Fibroblast of lung (primary cell): ENCODE measurements around the gene SMAD5.

Experiments used
- EZH2 ChIP-seq: IDR thresholded peaks from 2 replicates; pipeline ENCODE4 v1.5.1; 2012; ENCODE audit warnings: low read length, control low read depth, mild to moderate bottlenecking; ENCODE audit errors: missing control alignments
- TF ChIP-seq, protein P1 (sequence below), 2 donors: IDR thresholded peaks in 1 of 2; conservative IDR thresholded peaks in 1 of 2; 1 replicate in 1 of 2; 2 replicates in 1 of 2; pipeline ENCODE4 v1.5.1; 2011 to 2012; ENCODE audit warnings: low read length in 2 of 2, control low read depth in 1 of 2, inconsistent platforms in 1 of 2, low read depth in 1 of 2, mild to moderate bottlenecking in 1 of 2

DNA sequence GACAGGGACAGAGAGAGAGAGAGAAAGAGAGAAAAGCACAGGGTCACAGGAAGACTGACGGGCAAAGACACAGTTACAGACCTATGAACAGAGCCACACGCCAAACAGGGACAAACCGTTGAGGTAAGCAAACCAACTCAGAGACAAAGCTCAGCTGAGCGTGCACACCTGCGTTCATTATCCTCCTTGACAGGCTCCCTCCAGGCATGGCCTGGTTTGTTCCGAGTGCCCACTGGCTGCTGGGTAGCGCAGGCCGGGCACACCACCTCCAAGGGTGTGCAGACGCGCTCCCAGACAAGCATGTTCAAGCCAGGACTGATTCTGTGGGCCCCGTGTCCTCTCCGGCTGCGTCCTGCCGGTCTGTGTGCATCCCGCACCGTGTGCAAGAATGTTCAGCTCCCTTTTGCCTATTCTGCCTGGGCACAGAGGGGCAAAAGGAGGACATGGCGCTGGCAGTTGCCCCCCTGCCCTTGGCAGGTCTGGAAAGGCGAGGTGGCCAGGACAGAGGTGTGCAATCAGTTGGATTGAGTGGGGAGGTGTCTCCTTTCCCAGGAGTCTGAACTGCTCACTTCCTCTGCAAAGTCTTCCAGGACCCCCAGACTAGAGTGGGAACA, 60.8 kb downstream of the SMAD5 start:
- TF ChIP-seq EZH2 = peak; percentile 67
- TF ChIP-seq, protein P1, sequence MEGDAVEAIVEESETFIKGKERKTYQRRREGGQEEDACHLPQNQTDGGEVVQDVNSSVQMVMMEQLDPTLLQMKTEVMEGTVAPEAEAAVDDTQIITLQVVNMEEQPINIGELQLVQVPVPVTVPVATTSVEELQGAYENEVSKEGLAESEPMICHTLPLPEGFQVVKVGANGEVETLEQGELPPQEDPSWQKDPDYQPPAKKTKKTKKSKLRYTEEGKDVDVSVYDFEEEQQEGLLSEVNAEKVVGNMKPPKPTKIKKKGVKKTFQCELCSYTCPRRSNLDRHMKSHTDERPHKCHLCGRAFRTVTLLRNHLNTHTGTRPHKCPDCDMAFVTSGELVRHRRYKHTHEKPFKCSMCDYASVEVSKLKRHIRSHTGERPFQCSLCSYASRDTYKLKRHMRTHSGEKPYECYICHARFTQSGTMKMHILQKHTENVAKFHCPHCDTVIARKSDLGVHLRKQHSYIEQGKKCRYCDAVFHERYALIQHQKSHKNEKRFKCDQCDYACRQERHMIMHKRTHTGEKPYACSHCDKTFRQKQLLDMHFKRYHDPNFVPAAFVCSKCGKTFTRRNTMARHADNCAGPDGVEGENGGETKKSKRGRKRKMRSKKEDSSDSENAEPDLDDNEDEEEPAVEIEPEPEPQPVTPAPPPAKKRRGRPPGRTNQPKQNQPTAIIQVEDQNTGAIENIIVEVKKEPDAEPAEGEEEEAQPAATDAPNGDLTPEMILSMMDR (conservative IDR thresholded peaks at IDR 0.05 in 1 of 2, IDR thresholded peaks at IDR 0.05 in 1 of 2; ENCODE audit: low read depth in 1 of 2, low read length in 2 of 2) = no peak
